ENCODE measurements around the gene LRBA. TPM values are rescaled to one million over a fixed set of nuclear protein-coding genes. Genes with fewer than 3 reads are reported as not detected.

The LRBA gene
- total RNA-seq, 1 donor from 2014 or later: 26.4 TPM

GRCh38 chr4:150231107-150231770 is 783.8 kb downstream of the LRBA start:
- Mint-ChIP-seq H3K9me3 (ENCODE audit: unreplicated experiment) (peaks cover 6% of the 10 kb centered on the region), H3K4me3 (ENCODE audit: unreplicated experiment) (no peak overlapping the region), H3K27me3 (ENCODE audit: unreplicated experiment) (peaks cover 6% of the 10 kb centered on the region), H3K36me3 (ENCODE audit: unreplicated experiment) (peaks cover 10% of the 10 kb centered on the region), H3K27ac (ENCODE audit: unreplicated experiment) (peak overlapping the region; percentile 97), H3K4me1 (ENCODE audit: low read depth, unreplicated experiment) (peaks cover 29% of the 10 kb centered on the region)
- DNase-seq: no peak
- TF ChIP-seq CTCF (IDR thresholded peaks at IDR 0.05; ENCODE audit: partially characterized antibody, unreplicated experiment): no peak

GRCh38 chr4:150230561-150230960 is 784.5 kb downstream of the LRBA start:
- peaks cover 6% of the 10 kb centered on the region for H3K9me3 Mint-ChIP-seq (ENCODE audit: unreplicated experiment)
- no peak for TF ChIP-seq CTCF (IDR thresholded peaks at IDR 0.05; ENCODE audit: partially characterized antibody, unreplicated experiment)

GRCh38 chr4:150229520-150229919 is 785.6 kb downstream of the LRBA start:
- peaks cover 6% of the 10 kb centered on the region for H3K27me3 Mint-ChIP-seq (ENCODE audit: unreplicated experiment)
- peak overlapping the region; percentile 28 for H3K27ac Mint-ChIP-seq (ENCODE audit: unreplicated experiment)
- H3K36me3 Mint-ChIP-seq (ENCODE audit: unreplicated experiment): peaks cover 10% of the 10 kb centered on the region
- peaks cover 25% of the 10 kb centered on the region for H3K4me1 Mint-ChIP-seq (ENCODE audit: low read depth, unreplicated experiment)
- H3K4me3 Mint-ChIP-seq (ENCODE audit: unreplicated experiment): no peak overlapping the region
- peaks cover 6% of the 10 kb centered on the region for H3K9me3 Mint-ChIP-seq (ENCODE audit: unreplicated experiment)
- no peak for DNase-seq
- no peak for TF ChIP-seq CTCF (IDR thresholded peaks at IDR 0.05; ENCODE audit: partially characterized antibody, unreplicated experiment)

More at GRCh38 chr4:150230561-150230960, 784.5 kb downstream of the LRBA start:
- Mint-ChIP-seq H3K4me3 (ENCODE audit: unreplicated experiment) (peak overlapping the region; percentile 14), H3K4me1 (ENCODE audit: low read depth, unreplicated experiment) (peaks cover 26% of the 10 kb centered on the region), H3K36me3 (ENCODE audit: unreplicated experiment) (peaks cover 10% of the 10 kb centered on the region), H3K27ac (ENCODE audit: unreplicated experiment) (peak overlapping the region; percentile 97), H3K27me3 (ENCODE audit: unreplicated experiment) (peaks cover 6% of the 10 kb centered on the region)
- peak; percentile 57 for DNase-seq

- no peak for TF ChIP-seq CTCF (IDR thresholded peaks at IDR 0.05; ENCODE audit: partially characterized antibody, unreplicated experiment)
- Mint-ChIP-seq H3K4me1 (ENCODE audit: low read depth, unreplicated experiment) (peaks cover 3% of the 10 kb centered on the region), H3K27ac (ENCODE audit: unreplicated experiment) (no peak overlapping the region), H3K27me3 (ENCODE audit: unreplicated experiment) (peaks cover under 1% of the 10 kb centered on the region), H3K9me3 (ENCODE audit: unreplicated experiment) (no peaks in the 10 kb centered on the region), H3K4me3 (ENCODE audit: unreplicated experiment) (no peak overlapping the region), H3K36me3 (ENCODE audit: unreplicated experiment) (no peaks in the 10 kb centered on the region)
- DNase-seq: no peak
Measured at GRCh38 chr4:150224896-150225591, 790.0 kb downstream of the LRBA start.

- Mint-ChIP-seq H3K27me3 (ENCODE audit: unreplicated experiment) (no peaks in the 10 kb centered on the region), H3K27ac (ENCODE audit: unreplicated experiment) (no peak overlapping the region), H3K4me3 (ENCODE audit: unreplicated experiment) (no peak overlapping the region), H3K36me3 (ENCODE audit: unreplicated experiment) (no peaks in the 10 kb centered on the region), H3K9me3 (ENCODE audit: unreplicated experiment) (no peaks in the 10 kb centered on the region), H3K4me1 (ENCODE audit: low read depth, unreplicated experiment) (peaks cover 3% of the 10 kb centered on the region)
- no peak for TF ChIP-seq CTCF (IDR thresholded peaks at IDR 0.05; ENCODE audit: partially characterized antibody, unreplicated experiment)
- DNase-seq: no peak
Measured at GRCh38 chr4:150219841-150220240, 795.2 kb downstream of the LRBA start.

Data from glutamatergic neuron (in vitro differentiated cells).